ENCODE results near the gene GPC1.
"Not testable (repeated sequence)": the region's sequence is repeated elsewhere in the genome, so short reads cannot be mapped to it uniquely, and the experiment has no call there.

Gene GPC1

GRCh38 chr2:240435457-240435947 is at the start of gene GPC1:
Gene GPC1, plus strand, starts transcription at chr2:240435663. Its CDS starts 256 bp downstream, at chr2:240435919.
- peak in 2 of 3 donors; percentile 16 to 55 for DNase-seq (ENCODE audit: low read depth in 3 of 3)

- DNase-seq (ENCODE audit: low read depth in 3 of 3) = no peak
These were observed 49.1 kb upstream of the GPC1 start for GRCh38 chr2:240386326-240386725.

GRCh38 chr2:240386743-240387142 is 48.7 kb upstream of the GPC1 start:
- DNase-seq (ENCODE audit: low read depth in 3 of 3) = not testable (repeated sequence)

- no peak for DNase-seq (ENCODE audit: low read depth in 3 of 3)
These were observed 48.2 kb upstream of the GPC1 start for GRCh38 chr2:240387325-240387668.

GRCh38 chr2:240387669-240388358 is 47.6 kb upstream of the GPC1 start:
- DNase-seq (ENCODE audit: low read depth in 3 of 3) = no peak

GRCh38 chr2:240388471-240389301 is 46.8 kb upstream of the GPC1 start:
- DNase-seq (ENCODE audit: low read depth in 3 of 3) = no peak

- DNase-seq (ENCODE audit: low read depth in 3 of 3) = no peak
These were observed 46.1 kb upstream of the GPC1 start for GRCh38 chr2:240389302-240389805.

GRCh38 chr2:240390091-240391073 is 45.1 kb upstream of the GPC1 start:
- DNase-seq (ENCODE audit: low read depth in 3 of 3) = no peak

- no peak for DNase-seq (ENCODE audit: low read depth in 3 of 3)
These were observed 44.1 kb upstream of the GPC1 start for GRCh38 chr2:240391111-240392051.

- no peak for DNase-seq (ENCODE audit: low read depth in 3 of 3)
These were observed 43.1 kb upstream of the GPC1 start for GRCh38 chr2:240392084-240392947.

- no peak for DNase-seq (ENCODE audit: low read depth in 3 of 3)
These were observed 42.3 kb upstream of the GPC1 start for GRCh38 chr2:240392948-240393830.

- no peak for DNase-seq (ENCODE audit: low read depth in 3 of 3)
These were observed 41.5 kb upstream of the GPC1 start for GRCh38 chr2:240393831-240394410.

GRCh38 chr2:240394549-240394948 is 40.9 kb upstream of the GPC1 start:
- DNase-seq (ENCODE audit: low read depth in 3 of 3) = no peak

GRCh38 chr2:240395448-240395847 is 40.0 kb upstream of the GPC1 start:
- no peak for DNase-seq (ENCODE audit: low read depth in 3 of 3)

- DNase-seq (ENCODE audit: low read depth in 3 of 3) = no peak
These were observed 39.4 kb upstream of the GPC1 start for GRCh38 chr2:240395896-240396622.

GRCh38 chr2:240396623-240397541 is 38.6 kb upstream of the GPC1 start:
- no peak for DNase-seq (ENCODE audit: low read depth in 3 of 3)

Data from stimulated activated CD4-positive, alpha-beta T cell treated with anti-CD3 and anti-CD28 coated beads, TNF-alpha, amount 100 ng/mL, for 48 hours (primary cell).